HG02970 (cell line): Measurements from ENCODE around the gene PAGE4.

ENCODE experiments used
- ATAC-seq: cut with Tn5 transposase; IDR thresholded peaks from one replicate; pipeline ENCODE4 v1.9.1; 2021; ENCODE audit warnings: mild to moderate bottlenecking, moderate library complexity, moderate number of reproducible peaks; ENCODE audit not compliant: unreplicated experiment, low FRiP score

The PAGE4 gene

DNA sequence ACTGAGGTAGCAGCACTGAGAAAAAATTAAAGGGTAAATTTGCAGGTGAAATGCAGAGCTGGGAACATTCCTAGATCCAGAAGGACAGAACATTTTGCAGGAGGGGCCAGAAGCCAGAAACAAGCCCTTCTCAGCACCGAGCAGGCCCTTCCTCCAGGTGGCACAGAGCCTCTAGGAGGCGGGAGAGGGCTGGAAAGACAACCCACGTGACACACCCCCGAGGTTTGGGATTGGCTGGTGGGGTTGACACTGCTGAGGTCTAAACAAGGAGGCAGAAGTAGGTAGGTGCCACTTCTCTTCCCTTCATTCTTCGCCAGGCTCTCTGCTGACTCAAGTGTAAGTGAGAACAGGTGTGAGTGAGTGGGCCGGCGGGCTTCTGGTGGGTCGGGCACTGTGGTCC is at the start of gene PAGE4:
TSS of gene PAGE4 (plus strand) at position 288 of the 400 bp plus-strand sequence. CDS start 1,126 bp downstream, outside the sequence.
- no peak for ATAC-seq

DNA sequence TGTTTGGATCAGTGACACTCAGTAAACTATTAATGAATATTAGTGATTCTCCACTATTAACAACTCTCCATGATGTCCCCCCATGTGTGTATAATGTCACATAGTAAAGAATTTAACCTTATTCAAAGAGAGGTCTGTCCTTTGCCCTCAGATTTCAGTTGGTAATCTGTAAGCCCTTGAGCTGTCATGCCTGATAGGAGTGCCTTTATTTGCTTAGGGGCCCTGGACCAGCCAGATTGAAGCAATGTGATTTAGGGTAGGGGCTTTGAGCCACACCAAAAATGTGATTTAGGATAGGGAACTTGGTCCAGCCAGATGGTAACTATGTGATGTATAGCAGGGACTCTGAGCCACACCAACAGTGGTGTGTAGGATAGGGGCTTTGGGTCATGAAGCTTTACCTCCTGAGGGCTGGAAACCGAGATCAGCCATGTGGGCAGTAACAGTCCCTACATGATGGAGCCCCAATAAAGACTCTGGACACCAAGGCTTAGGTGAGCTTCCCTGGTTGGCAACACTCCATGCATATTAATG is 44.3 kb upstream of the PAGE4 start:
- ATAC-seq: no peak

GRCh38 chrX:49792376-49792775 is 36.7 kb upstream of the PAGE4 start:
- no peak for ATAC-seq

DNA sequence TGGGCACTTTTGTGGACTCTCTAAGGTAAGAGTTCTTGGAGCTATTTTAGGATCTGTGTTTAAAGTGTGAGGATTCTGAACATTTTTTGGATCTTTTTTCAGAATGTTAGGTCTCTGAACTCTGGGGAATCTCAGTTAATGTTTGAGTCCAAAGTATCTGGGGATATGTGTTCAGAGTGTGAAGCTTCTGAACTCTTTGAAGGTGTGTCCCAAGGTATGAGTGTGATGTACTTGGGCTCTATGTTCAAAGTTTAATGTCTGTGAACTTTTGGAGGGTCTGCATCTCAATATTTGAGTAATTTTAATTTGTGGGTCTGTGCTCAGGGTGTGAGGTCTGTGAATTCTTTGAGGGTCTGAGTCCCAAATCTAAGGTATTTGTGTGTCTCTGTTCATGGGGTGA is 35.4 kb upstream of the PAGE4 start:
- no peak for ATAC-seq

DNA sequence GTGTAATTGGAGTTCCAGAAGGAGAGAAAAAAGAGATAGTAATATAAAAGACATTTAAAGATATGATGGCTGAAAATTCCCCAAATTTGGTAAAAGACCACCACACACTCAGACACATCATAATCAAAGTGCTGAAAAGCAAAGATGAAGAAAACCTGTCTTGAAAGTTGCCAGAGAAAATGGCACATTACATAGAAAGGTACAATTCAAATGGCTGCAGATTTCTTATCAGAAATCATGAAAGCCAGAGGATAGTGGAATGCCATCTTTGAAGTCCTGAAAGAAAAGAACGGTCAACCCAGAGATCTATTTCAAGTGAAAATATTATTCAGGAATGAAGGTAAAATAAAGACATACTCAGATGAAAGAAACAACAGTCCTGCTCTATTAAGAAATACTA is 29.3 kb upstream of the PAGE4 start:
- no peak for ATAC-seq

GRCh38 chrX:49809891-49810632 is 19.0 kb upstream of the PAGE4 start:
- no peak for ATAC-seq

DNA sequence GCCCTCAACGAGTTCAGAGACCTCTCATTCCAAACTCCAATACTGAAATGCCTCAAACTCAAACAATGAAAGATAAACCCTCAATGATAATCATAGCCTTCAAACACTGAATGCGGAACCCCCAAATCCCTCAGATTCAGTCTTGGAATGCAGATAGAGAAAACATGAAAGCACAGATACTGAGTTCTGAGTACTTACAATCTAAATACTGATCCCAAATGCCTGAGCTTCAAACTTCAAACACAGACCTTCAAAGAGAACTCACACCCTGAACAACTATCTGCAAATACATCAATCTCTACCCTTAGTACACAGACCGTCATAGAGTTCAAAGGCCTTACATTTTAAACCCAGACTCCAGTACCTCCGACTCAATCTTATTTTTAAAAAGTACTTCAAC is 16.9 kb upstream of the PAGE4 start:
- no peak for ATAC-seq

DNA sequence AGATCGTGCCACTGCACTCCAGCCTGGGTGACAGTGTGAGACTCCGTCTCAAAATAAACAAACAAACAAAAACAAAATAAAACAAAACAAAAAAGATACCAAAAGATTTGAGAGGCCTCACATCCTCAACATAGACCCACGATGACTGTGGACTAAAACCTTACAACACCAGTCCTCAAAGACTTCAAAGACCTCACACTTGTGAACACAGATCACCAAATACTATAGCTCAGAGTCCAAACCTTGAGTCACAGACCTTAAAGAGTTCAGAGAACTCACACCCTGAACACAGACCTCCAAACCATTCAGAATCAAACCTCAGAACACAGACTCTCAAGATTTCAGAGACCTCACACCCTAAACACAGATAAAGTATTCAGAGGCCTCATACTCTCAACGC is 12.7 kb upstream of the PAGE4 start:
- ATAC-seq: no peak

DNA sequence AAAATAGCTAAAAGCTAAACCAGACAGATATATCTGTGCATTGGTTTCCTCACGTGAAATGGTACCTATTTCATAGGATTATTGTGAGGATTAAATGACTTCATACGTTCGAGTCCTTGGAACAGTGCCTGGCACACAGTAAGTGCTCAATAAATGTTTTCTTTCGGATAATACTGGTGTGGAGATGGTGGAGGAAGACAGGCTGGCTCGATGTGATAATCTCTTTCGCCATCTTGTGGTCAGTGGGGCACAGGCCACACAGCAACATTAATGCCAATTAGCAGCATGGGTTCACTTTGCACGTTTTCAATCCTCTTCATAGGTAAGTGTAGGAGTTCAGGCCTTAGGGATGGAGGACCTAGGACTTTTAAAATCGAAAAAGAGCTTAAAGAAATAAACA is 9.3 kb downstream of the PAGE4 start:
- ATAC-seq: no peak

- ATAC-seq: no peak
These were observed 11.6 kb downstream of the PAGE4 start for GRCh38 chrX:49840679-49841078.

GRCh38 chrX:49842621-49843020 is 13.5 kb downstream of the PAGE4 start:
- no peak for ATAC-seq

- ATAC-seq: no peak
These were observed 15.5 kb downstream of the PAGE4 start for GRCh38 chrX:49844611-49845010.

GRCh38 chrX:49845701-49846403 is 16.7 kb downstream of the PAGE4 start:
- ATAC-seq: no peak

DNA sequence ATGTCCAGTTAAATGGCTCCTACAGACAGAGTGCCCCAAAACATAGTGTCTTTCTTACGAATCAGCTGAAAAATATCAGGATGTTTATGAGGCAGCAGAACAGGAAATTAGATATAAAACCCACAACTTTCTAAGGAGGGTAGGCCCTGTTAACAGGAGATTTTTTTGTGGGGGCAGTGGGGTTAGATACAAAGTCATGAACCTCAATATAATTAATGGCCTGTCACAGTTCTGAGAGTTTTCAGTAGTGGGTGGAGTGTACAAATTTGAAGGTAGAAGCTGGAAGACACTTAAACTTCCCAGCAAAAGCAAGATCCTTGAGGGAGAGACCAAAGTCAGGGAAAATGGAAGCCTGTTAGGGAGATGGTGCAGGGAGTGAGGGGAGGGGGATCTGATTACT is 17.4 kb downstream of the PAGE4 start:
- ATAC-seq: no peak

DNA sequence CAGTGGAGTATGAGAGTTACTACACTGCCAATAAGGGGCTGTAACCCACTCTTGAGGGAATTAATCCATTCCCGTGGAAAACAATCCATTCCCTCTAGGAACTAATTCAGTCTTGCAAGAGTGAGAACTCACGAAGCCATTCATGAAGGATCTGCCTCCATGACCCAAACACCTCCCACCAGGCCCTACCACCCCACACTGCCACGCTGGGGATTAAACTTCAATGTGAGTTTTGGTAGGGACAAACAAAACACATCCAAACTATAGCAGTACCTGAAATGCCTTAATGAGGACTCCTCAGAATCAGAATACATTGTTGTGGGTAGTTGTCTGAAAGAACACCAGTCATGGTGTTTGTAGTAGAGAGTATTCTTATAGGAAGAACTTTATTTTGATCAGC is 19.2 kb downstream of the PAGE4 start:
- no peak for ATAC-seq

DNA sequence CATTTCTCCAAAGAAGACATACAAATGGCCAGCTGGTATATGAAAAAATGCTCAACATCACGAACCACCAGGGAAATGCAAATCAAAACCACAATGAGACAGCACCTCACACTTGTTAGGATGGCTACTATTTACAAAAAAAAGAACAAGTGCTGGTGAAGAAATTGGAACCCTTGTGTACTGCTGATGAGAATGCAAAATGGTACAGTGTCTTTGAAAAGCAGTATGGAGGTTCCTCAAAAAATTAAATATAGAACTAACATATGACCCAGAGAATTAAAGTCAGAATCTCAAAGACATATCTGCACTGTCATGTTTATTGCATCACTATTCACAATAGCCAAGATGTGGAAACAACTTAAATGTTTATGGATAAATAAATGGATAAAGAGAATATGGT is 20.9 kb downstream of the PAGE4 start:
- no peak for ATAC-seq

DNA sequence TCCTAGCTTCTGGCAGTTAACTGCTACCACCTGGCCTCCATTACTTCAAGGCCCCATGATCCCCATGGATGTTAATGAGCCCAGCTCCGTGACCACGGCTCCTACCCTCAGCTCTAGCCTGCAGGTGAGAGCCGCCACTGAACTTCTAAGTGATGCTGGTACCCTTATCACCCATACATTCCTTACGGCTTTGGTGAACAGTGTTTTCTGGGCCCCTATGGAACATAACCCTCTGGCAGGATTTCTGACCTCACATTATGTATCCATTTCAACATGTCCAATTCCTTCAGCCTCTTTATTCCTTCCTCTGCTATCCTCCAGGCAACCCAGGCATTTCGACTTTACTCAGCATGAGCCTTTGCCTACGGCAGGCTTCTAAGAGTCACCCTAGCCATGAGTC is 24.6 kb downstream of the PAGE4 start:
- ATAC-seq: no peak

- no peak for ATAC-seq
These were observed 27.7 kb downstream of the PAGE4 start for GRCh38 chrX:49856819-49857218.

DNA sequence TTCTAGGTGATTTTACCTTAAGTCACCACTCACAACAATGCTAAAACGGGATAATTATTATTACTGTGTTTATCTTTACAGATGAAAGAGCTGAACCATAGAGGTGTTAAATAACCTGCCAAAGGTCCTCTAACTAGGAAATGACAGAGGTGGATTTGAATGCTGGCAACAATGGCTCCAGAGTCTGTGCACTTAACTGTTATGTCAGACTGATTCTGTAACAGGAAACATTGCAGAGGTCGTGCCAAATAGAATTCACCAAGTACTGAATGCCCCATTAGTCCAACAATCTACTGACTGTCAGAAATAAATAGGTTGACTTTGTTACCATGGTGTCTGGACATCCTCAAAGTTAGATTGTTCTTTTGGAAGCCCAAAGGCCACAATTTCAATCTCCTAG is 29.2 kb downstream of the PAGE4 start:
- ATAC-seq: no peak

DNA sequence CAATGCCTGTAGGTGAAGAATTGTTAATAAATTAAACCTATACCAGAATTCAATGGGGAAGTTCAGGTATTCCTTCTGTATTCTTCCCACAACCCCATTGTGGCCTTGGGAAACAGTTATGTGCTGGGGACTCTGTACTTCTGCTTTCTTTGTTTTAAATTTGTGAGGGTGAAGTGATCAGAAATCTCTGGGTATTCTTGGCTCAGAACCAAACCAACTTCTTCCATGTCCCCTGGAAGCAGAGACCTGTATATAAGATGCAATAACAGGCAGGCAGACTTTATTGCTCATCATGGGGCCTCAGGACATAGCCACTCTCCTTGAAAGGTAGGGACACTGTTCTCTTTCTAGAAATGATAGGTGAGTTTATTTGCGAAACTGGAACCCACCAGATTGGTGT is 30.4 kb downstream of the PAGE4 start:
- no peak for ATAC-seq

DNA sequence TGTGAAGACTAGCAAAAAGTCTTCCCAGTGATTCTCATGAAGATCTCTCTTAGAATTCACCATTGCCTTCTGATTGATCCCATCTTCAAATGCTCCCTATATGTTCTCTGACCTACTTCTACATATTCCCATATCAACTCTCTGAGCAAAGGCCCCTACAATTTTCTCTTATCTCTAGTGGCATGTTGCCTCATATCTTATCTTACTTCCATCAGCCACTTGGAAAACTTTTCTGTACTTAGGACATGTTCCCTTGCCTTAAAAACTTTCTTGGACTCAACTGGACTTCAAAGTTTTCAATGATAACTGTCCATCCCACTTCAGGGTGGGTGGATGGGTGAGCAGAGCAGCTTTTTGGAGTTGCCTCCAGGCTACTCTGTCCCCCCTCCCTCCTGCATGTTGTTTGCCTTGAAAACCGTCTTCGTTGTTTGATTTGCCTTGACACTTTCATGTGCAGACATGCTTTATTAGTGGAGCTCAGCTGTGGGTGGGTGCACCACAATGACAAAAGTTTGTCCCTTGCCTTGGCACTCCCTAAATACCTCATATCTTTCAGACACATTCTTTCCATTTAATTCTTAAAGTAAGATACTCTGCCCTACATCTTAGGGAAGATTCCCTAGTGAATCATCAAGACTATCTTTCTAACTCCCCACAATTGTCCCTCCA is 31.9 kb downstream of the PAGE4 start:
- ATAC-seq: no peak
